Esophagus mucosa (tissue), 1 donor: Measurements from ENCODE around the gene ZBTB47. TPM values are rescaled to one million over a fixed set of nuclear protein-coding genes. Genes with fewer than 3 reads are reported as not detected.

Experiments
- ATAC-seq: fragments of 200-7000 bp; cut with Tn5 transposase; one replicate; pipeline ENCODE4 v1.9.1; 2020
- total RNA-seq: library from RNA; stranded (reverse); gene quantifications from one replicate; pipeline ENCODE4 v1.2.4, GENCODE V29; 2023
- donor health status: DM: yes; HTN: yes; CAD: no.

The ZBTB47 gene
- total RNA-seq, 1 donor from 2014 or later: 3.7 TPM

- no peak for ATAC-seq
Measured at GRCh38 chr3:42685891-42686820, 32.7 kb downstream of the ZBTB47 start.

DNA sequence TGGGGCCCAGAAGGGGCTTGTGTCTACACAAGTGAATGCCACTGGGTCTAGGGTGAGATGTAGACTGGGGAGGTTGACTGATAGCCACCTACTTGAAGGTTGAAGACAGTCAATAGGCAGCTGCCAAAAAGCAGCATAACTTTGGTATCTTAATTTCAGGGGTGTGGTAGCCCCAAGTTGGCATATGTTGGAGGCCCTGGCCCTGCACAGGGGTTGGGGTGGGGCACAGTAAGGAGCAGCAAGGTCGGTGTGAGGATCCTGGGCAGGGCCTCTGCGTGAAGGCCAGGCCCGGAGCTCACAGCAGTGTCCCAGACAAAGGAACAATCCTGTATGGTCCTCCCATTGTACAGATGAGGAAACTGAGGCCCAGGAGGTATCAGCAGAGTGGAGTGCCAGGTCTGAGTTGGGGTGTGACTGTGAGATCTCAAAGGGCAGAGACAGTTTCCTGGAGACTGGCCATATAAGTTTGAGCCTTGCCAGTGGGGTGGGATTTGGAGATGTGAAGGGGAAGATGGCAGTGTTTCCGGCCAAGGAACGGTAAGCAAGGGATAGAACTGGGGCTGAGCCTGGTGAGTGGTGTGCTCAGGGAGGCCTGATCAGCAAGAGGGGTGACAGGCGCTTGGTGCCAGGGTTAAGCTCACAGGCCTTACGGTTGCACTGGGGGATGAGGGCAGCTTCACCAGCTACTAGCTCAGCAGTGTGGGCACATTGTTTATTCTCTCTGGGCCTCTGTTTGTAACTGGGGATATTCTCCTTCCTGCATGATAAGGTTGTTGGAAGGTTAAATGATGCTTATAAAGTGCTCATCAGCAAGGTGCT lies 33.5 kb downstream of the ZBTB47 start:
- ATAC-seq: no peak

GRCh38 chr3:42688016-42688415 lies 34.5 kb downstream of the ZBTB47 start:
- no peak for ATAC-seq

GRCh38 chr3:42688487-42689420 lies 35.3 kb downstream of the ZBTB47 start:
- ATAC-seq: no peak

DNA sequence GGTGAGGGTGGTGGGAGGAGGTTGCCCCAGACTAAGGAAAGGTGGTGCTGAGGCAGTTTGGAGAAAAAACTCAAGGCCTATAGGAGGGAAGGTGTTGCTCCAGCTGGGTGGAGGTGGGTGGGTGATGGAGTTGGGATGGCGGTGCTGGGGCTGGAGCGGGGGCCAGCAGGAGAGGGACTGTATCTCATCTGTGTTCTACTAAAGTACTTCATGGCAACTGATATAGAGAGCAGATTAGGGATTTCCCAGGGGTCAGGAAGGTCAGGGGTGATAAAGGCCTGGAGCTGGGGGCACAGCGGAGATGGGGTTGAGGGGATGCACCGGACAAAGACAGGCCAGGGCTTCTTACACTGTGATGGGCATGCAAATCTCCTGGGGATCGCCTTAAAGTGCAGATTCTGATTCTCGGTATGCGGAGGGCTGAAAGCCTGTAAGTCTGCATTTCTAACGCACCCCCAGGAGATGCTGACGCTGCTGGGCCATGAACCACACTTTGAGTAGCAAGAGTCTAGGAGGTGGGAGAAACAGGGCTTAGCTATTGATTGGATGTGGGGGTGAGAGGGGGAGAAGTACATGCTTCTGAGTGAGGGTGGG lies 36.0 kb downstream of the ZBTB47 start:
- ATAC-seq: no peak

DNA sequence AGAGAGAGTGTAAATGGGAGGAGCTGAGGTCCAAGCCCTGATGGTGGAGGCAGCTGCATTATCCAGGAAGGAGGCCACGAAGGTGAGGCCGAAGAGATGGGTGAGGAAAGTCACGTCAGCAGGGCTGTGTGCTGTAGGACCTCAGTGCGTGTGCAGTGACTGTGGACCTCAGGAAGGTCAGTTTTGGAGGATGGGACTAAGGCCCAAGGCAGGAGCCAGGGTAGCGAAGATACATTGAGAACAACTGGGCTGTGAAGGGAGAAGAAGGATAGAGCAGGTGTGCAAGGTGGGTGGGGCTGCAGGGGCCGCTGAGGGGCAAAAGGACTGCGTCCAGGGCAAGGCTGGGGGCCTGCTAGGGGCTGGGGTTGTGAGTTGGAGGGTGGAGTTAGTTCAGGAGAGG lies 36.7 kb downstream of the ZBTB47 start:
- ATAC-seq: no peak

GRCh38 chr3:42690766-42691680 lies 37.5 kb downstream of the ZBTB47 start:
- no peak for ATAC-seq

GRCh38 chr3:42691816-42692666 lies 38.5 kb downstream of the ZBTB47 start:
- no peak for ATAC-seq

DNA sequence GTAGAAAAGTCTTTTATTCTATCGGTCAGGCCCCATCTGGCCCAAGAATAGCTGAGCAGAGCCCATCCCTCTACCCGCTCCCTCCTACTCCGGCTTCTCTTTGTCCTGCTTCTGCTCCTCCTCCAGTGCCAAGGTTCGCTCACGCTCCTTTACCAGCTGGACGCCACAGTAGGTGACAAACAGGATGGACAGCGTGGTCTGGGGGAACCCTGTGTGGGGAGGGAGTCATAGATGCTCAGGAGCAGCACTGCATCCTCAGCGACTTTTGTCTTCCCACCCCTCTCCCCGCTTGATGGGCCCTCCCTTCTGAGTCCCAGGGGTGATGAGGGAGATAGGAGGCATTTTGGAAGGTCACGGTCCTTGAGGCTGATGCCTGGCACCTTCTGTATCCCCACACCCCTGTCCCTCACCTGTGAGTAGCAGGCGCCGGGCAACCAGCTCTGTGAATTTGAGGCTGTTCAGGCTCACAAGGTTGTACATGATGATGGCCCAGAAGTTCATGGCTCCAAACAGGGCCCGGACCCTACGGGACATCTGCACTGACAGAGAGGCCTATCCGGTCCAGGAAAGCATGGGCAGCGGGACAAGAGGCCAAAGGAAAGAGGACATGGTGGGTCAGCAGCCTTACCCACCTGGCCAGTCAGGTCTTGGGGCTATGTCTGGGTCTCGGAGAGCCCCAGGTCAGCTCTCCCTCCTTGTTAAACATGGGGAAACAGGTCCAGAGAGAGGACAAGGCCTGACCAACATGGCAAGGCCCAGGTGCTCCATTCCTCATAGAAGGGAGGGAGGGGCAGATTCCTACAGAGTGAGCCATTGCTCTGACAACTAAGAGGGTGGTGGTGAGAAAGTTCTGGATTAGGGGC lies 39.4 kb downstream of the ZBTB47 start:
- ATAC-seq: no peak

DNA sequence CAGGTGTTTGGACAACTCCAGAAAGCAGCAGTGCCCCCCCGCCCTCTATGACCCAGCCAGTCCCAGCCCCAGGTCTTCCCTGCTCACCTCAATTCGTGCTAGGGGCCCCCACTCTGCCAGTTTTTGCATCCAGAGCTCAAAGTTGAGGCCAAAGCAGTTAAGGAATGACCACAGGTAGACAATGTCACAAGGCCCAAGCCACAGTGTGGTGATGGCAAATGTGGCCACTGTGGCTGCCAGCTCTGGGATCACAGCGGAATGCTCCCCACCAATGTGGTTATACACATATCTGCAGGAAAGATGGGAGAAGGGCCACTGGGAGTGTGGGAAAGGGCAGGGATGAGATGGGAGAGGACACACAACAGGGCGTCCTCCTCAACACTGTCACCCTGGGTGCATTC lies 40.0 kb downstream of the ZBTB47 start:
- ATAC-seq: no peak

DNA sequence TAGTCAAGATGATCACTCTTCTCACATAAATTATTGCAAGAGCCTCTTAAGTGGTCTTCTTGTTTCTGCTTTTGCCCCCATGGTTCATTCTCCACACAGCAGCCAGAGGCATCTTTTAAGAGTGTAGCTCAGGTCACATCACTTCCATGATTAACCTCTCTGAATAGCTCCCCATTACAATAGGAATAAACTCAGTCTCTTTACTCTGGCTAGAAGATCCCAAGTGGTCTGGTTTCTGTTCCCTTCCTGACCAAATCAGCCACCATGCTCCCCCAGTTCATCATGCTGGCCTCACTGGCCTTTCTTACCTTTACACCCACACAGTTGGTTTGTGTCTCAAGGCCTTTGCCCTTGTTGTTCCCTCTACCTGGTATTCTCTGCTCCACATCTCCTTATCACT lies 40.9 kb downstream of the ZBTB47 start:
- no peak for ATAC-seq

GRCh38 chr3:42696356-42697288 lies 43.1 kb downstream of the ZBTB47 start:
- no peak for ATAC-seq

DNA sequence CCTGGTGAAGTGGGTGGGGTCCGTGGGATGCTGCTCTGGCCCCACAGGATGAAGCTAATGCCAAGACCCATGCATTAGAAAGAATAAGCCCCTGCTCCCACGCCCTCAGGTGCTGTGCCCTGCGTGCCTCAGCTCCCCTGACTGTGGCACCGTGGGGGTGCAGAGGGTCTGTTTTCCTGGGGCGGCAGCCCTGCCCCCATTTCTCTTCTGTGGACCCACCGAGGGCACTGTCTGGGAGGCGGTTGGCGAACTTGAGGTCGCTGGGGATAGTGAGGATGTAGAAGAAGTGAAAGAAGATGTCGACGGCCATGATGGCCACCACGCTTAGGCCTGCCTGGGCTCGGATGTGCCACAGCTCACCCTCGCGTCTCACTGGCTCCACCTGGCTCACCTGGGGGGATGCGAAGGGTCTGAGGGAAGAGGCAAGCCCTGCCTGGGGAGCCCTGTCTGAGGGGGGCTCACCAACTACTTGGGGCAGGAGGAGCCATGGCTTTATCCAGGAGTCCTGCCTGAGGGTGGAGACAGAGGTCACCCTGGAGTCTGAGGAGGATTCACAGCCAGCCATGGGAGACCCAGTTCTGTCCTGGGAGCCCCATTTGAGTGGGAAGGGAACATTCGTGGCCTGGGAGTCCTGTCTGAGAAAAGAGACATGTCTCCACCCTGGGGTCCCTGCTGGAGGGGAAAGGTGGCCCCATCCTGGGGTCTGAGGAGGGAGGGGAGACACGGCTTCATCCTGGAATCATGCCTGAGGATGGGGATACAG lies 44.0 kb downstream of the ZBTB47 start:
- ATAC-seq: no peak

GRCh38 chr3:42698216-42698910 lies 44.9 kb downstream of the ZBTB47 start:
- no peak for ATAC-seq

DNA sequence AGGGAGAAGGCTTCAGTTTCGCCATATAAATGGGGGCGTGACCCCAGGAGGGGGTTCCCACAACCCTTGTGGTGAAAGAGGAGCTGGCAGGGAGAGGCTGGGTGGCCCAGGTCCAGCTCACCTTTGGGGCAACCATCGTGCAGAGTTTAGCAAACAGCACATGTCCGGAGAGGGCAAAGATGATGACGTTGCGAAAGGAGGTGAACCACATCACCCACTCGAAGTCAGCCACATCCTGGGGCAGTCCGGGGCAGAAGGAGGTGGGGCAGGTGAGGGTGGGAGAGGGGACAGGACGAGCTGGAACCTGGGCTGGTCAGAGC lies 45.4 kb downstream of the ZBTB47 start:
- ATAC-seq: no peak

DNA sequence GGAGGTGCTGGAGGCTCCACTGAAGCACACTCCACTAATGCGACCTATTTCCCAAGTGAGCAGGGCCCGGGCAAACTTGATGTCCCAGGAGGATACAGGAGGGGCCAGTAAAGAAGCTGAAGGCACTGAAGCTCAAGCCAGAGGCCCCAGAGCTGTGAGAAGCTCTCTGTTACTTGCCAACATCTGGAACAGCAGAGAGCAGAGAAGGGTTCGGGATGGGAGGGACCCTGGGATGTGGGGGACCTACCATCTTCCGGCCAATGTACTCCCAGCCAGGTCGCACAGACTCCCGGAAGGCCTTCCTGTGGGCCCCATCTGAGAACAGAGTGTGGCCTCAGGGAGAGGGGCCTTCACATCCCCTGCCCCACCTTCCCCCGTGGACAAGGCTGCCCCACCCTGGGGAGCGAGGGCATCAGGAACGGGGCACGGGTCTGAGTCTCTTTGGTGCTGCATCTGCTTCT lies 46.0 kb downstream of the ZBTB47 start:
- ATAC-seq: no peak
